Smooth muscle cell (in vitro differentiated cells): ENCODE results near the gene CCDC171. TPM values are rescaled to one million over a fixed set of nuclear protein-coding genes. Genes with fewer than 3 reads are reported as not detected.
"Not testable (repeated sequence)": the region's sequence is repeated elsewhere in the genome, so short reads cannot be mapped to it uniquely, and the experiment has no call there.

Experiments
- DNase-seq: peaks from one replicate; lab custom pipeline; 2025; ENCODE audit not compliant: unreplicated experiment; lab: John Stamatoyannopoulos, UW
- H2AFZ ChIP-seq: fragments of 200-600 bp; sonication (generic); 2 replicates; pipeline ENCODE4 v1.6.0; 2016; ENCODE audit warnings: antibody characterized with exemption, low read depth, mild to moderate bottlenecking
- H3F3A ChIP-seq: fragments of 200-600 bp; sonication (generic); 2 replicates; pipeline ENCODE4 v1.6.0; 2017; ENCODE audit warnings: antibody characterized with exemption, low read depth
- H3K27ac ChIP-seq: fragments of 200-600 bp; sonication (generic); 2 replicates; pipeline ENCODE4 v1.5.1; 2016; ENCODE audit warnings: low read depth, mild to moderate bottlenecking
- H3K27me3 ChIP-seq: fragments of 200-600 bp; sonication (generic); 2 replicates; pipeline ENCODE4 v1.6.1; 2016; ENCODE audit warnings: low read depth, mild to moderate bottlenecking
- H3K36me3 ChIP-seq: fragments of 200-600 bp; sonication (generic); 2 replicates; pipeline ENCODE4 v1.5.1; 2016; ENCODE audit warnings: low read depth
- H3K4me1 ChIP-seq: fragments of 200-600 bp; sonication (generic); 2 replicates; pipeline ENCODE4 v1.5.1; 2016; ENCODE audit warnings: low read depth
- H3K4me2 ChIP-seq: fragments of 200-600 bp; sonication (generic); 2 replicates; pipeline ENCODE4 v1.6.0; 2016; ENCODE audit warnings: mild to moderate bottlenecking
- H3K4me3 ChIP-seq: fragments of 200-600 bp; sonication (generic); 2 replicates; pipeline ENCODE4 v1.5.1; 2016; ENCODE audit warnings: mild to moderate bottlenecking
- H3K79me2 ChIP-seq: fragments of 200-600 bp; sonication (generic); 2 replicates; pipeline ENCODE4 v1.6.0; 2016; ENCODE audit warnings: low read depth, mild to moderate bottlenecking
- H3K9ac ChIP-seq: fragments of 200-600 bp; sonication (generic); 2 replicates; pipeline ENCODE4 v1.6.0; 2016; ENCODE audit warnings: low read depth
- H3K9me3 ChIP-seq: fragments of 200-600 bp; sonication (generic); replicated peaks from 2 replicates; pipeline ENCODE4 v1.5.1; 2016; ENCODE audit warnings: low read depth
- H4K20me1 ChIP-seq: fragments of 200-600 bp; sonication (generic); 2 replicates; pipeline ENCODE4 v1.6.0; 2016; ENCODE audit warnings: low read depth
- CTCF ChIP-seq: fragments of 200-600 bp; sonication (generic); IDR thresholded peaks from 2 replicates; pipeline ENCODE4 v1.5.1; 2017; ENCODE audit warnings: borderline replicate concordance, mild to moderate bottlenecking, antibody characterized with exemption; ENCODE audit not compliant: insufficient read depth, poor library complexity, severe bottlenecking
- WGBS: methylation state at CpG from one replicate; pipeline ENCODE4 v1.1.7; 2016; ENCODE audit warnings: low lambda C conversion rate; 5-methylcytosine and 5-hydroxymethylcytosine counted together
- polyA plus RNA-seq: library from polyadenylated mRNA; unstranded; fragments of >200 nt; fragmentation: Nextera tagmentation; extraction: Ambion mirVana; gene quantifications from 2 replicates; pipeline ENCODE4 v1.2.1, GENCODE V29; 2016
- total RNA-seq: library from RNA; depleted of rRNA; stranded (reverse); fragments of >200 nt; gene quantifications from 2 replicates; pipeline ENCODE4 v1.2.3, GENCODE V29; 2014

The CCDC171 gene
- total and polyA plus RNA-seq, 2 experiments from 2014 or later = 0.46 to 2.3 TPM

DNA sequence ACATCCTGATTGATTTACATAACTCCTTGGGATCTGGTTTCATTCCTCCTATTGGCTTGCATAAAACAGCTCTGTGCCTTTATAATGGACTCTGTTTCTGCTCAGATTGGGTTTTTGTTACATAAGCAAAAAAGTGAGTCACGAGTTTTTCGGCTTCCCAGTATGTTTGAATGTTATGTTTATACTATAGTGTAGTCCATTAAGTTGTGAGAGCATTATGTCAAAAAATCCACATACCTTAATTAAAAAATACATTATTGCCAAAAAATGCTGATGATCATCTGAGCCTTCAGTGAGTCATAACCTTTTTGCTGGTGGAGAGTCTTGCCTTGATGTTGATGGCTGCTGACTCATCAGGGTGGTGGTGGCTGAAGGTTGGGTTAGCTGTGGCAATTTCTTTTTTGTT is 144.6 kb downstream of the CCDC171 start:
- no peak overlapping the region for H3K9ac ChIP-seq
- H3K36me3 ChIP-seq = no peaks in the 10 kb centered on the region
- H4K20me1 ChIP-seq = no peaks in the 10 kb centered on the region
- H2AFZ ChIP-seq = no peak overlapping the region
- H3K27ac ChIP-seq = no peak overlapping the region
- H3K27me3 ChIP-seq = no peaks in the 10 kb centered on the region
- H3K4me1 ChIP-seq = no peaks in the 10 kb centered on the region
- TF ChIP-seq CTCF = no peak
- WGBS = 67% methylated on average over 2 of the region's 2 CpGs
- no peaks in the 10 kb centered on the region for H3K9me3 ChIP-seq
- H3K79me2 ChIP-seq = no peaks in the 10 kb centered on the region
- H3K4me2 ChIP-seq = no peak overlapping the region
- no peak overlapping the region for H3K4me3 ChIP-seq
- no peaks in the 10 kb centered on the region for H3F3A ChIP-seq
- no peak for DNase-seq

GRCh38 chr9:15699876-15700559 is 147.2 kb downstream of the CCDC171 start:
- H3F3A ChIP-seq, H3K9me3 ChIP-seq, H3K27me3 ChIP-seq, H3K9ac ChIP-seq, H3K4me1 ChIP-seq, H3K79me2 ChIP-seq, H3K4me3 ChIP-seq, H3K27ac ChIP-seq, H4K20me1 ChIP-seq, H3K36me3 ChIP-seq, DNase-seq, H2AFZ ChIP-seq, H3K4me2 ChIP-seq: not testable (repeated sequence)
- 96% methylated on average over 27 of the region's 36 CpGs for WGBS

- no peak overlapping the region for H3K4me3 ChIP-seq
- no peaks in the 10 kb centered on the region for H3K9me3 ChIP-seq
- H3K4me2 ChIP-seq = no peak overlapping the region
- 77% methylated on average over 3 of the region's 3 CpGs for WGBS
- H3K79me2 ChIP-seq = no peaks in the 10 kb centered on the region
- H3F3A ChIP-seq = no peaks in the 10 kb centered on the region
- H3K27me3 ChIP-seq = no peaks in the 10 kb centered on the region
- DNase-seq = no peak
- no peak overlapping the region for H3K9ac ChIP-seq
- no peak overlapping the region for H2AFZ ChIP-seq
- H3K27ac ChIP-seq = no peak overlapping the region
- H4K20me1 ChIP-seq = no peaks in the 10 kb centered on the region
- H3K36me3 ChIP-seq = no peaks in the 10 kb centered on the region
- no peak for TF ChIP-seq CTCF
- no peaks in the 10 kb centered on the region for H3K4me1 ChIP-seq
Measured at GRCh38 chr9:15707000-15707399, 154.2 kb downstream of the CCDC171 start.

GRCh38 chr9:15711531-15711930 is 158.7 kb downstream of the CCDC171 start:
- Histone ChIP-seq H3K4me3 (no peak overlapping the region), H3K27me3 (no peaks in the 10 kb centered on the region), H3K9ac (no peak overlapping the region), H3K9me3 (no peaks in the 10 kb centered on the region), H3K36me3 (no peaks in the 10 kb centered on the region), H4K20me1 (no peaks in the 10 kb centered on the region), H2AFZ (no peak overlapping the region), H3K4me1 (no peaks in the 10 kb centered on the region), H3K79me2 (no peaks in the 10 kb centered on the region), H3F3A (no peaks in the 10 kb centered on the region), H3K27ac (no peak overlapping the region), H3K4me2 (no peak overlapping the region)
- no peak for TF ChIP-seq CTCF
- DNase-seq = no peak
- WGBS = 92% methylated on average over 1 of the region's 1 CpG
